ENCODE results near the gene PEX14.

GRCh38 chr1:10564063-10564462 is 89.3 kb downstream of the PEX14 start:
- TF ChIP-seq SIN3A (IDR thresholded peaks at IDR 0.05; ENCODE audit: borderline replicate concordance, insufficient read depth, low read length) (no peak), TAF1 (IDR thresholded peaks at IDR 0.05; ENCODE audit: borderline replicate concordance, insufficient read depth, low read length) (no peak), POLR2AphosphoS5 (IDR thresholded peaks at IDR 0.05; ENCODE audit: low read depth, low read length) (no peak)
